ENCODE results near the gene PITPNC1.

PITPNC1 gene

DNA sequence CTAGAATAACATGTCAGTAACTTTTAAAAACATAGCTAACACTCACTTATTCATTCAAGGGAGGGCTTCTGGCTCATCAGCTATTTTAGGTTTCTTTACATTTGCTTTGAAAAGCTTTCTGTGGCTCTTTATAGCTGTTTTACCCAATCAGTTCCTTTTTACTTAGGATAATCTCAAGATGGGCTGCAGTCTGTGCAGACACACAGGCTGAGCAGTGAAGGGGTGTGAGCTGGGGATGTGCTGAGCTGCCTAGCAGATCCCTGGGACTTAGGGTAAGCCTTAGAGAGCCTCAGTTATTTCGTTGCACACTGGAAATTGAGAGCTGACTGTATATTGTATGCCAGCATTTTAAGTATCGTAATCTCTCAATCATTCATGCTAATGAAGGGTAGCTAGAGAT, 310.4 kb downstream of the PITPNC1 start:
- no peak for DNase-seq (ENCODE audit: low read depth)
- TF ChIP-seq, protein P1, sequence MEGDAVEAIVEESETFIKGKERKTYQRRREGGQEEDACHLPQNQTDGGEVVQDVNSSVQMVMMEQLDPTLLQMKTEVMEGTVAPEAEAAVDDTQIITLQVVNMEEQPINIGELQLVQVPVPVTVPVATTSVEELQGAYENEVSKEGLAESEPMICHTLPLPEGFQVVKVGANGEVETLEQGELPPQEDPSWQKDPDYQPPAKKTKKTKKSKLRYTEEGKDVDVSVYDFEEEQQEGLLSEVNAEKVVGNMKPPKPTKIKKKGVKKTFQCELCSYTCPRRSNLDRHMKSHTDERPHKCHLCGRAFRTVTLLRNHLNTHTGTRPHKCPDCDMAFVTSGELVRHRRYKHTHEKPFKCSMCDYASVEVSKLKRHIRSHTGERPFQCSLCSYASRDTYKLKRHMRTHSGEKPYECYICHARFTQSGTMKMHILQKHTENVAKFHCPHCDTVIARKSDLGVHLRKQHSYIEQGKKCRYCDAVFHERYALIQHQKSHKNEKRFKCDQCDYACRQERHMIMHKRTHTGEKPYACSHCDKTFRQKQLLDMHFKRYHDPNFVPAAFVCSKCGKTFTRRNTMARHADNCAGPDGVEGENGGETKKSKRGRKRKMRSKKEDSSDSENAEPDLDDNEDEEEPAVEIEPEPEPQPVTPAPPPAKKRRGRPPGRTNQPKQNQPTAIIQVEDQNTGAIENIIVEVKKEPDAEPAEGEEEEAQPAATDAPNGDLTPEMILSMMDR (conservative IDR thresholded peaks at IDR 0.05; ENCODE audit: low read depth, low read length) = no peak
- H3K4me3 ChIP-seq (ENCODE audit: low read depth, low read length) = no peak overlapping the region

DNA sequence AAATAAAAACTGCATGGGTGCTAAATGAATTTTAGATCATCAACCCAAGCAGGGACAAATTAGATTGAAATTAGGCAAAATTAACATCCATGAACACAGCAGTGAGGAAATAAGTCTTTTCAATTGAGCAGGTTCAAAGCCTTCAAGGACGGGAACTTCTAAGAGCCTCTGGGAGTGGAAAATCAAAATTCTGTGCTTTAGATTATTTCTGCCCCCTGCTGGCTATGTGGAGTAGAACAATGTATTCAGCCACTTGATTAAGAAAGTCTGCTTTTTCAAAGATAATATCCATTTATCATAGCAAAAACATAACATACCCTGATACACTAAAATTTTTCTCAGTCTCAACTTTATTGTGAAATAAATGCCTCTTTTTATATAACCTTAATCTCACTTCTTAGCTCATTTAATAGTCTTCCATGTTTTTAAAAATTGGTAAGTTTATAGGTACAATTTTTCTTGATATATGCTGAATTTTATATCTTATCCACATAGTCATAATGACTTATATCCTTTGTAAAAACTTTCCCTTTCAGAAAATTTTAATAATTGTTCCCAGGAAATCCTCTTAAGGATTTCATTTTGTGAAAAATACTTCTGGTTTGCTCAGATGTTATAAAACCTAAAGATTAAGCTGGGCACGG, 312.6 kb downstream of the PITPNC1 start:
- peak; percentile 78 for DNase-seq (ENCODE audit: low read depth)
- TF ChIP-seq, protein P1 (conservative IDR thresholded peaks at IDR 0.05; ENCODE audit: low read depth, low read length) = peak; percentile 70
- H3K4me3 ChIP-seq (ENCODE audit: low read depth, low read length) = no peak overlapping the region

- TF ChIP-seq, protein P1 (conservative IDR thresholded peaks at IDR 0.05; ENCODE audit: low read depth, low read length) = no peak
- no peak overlapping the region for H3K4me3 ChIP-seq (ENCODE audit: low read depth, low read length)
- no peak for DNase-seq (ENCODE audit: low read depth)
Observed at GRCh38 chr17:67693811-67694210, 316.7 kb downstream of the PITPNC1 start.

DNA sequence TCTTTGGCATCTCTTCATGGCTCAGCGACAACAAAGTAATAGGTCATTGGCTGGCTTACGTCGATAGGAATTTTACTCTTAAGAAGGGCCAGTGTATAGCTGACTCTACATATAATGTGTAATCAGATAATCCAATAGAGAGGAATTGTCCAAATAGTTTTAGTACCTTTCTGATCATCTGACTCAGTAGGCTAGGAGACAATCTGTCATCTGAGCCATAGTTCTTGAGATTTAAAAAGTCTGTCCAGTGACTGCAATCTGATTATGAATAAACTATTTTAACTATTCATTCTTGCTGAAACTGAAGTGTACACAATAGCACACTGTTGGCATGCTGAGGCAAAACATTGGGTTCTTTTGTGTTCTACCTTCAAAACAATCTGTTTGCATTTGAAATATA, 319.3 kb downstream of the PITPNC1 start:
- no peak for DNase-seq (ENCODE audit: low read depth)
- TF ChIP-seq, protein P1 (conservative IDR thresholded peaks at IDR 0.05; ENCODE audit: low read depth, low read length) = no peak
- H3K4me3 ChIP-seq (ENCODE audit: low read depth, low read length) = no peak overlapping the region

DNA sequence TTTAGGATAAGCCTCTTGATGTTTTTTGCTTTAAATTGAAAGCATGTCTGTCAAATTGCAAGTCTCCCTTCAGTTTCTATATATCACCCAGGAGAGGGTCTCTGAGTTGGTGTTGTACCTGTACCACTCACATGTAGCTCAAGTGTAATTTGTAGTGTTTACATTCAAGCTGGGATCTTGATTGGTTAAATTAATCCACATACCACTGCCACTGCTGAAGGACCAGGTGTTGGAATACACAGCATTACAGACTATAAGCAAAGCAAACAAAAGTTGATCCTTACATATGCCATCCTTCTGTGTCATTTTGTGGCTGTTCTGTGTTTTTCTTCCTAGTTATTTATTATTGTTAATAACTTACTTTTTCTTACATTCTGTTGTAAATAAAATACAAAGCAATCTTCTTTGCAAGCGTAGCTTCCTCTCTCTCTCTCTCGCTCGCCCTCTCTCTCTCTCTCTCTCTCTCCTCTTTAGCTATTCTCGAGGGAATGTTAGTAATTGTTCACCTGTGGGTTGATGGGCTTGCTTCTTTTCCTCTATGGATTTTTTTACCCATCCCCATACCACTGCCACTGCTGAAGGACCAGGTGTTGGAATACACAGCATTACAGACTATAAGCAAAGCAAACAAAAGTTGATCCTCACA, 319.9 kb downstream of the PITPNC1 start:
- TF ChIP-seq, protein P1 (conservative IDR thresholded peaks at IDR 0.05; ENCODE audit: low read depth, low read length) = no peak
- no peak for DNase-seq (ENCODE audit: low read depth)
- no peak overlapping the region for H3K4me3 ChIP-seq (ENCODE audit: low read depth, low read length)

GRCh38 chr17:67700037-67700724, 323.1 kb downstream of the PITPNC1 start:
- TF ChIP-seq, protein P1 (conservative IDR thresholded peaks at IDR 0.05; ENCODE audit: low read depth, low read length) = no peak
- DNase-seq (ENCODE audit: low read depth) = no peak
- H3K4me3 ChIP-seq (ENCODE audit: low read depth, low read length) = no peak overlapping the region

Data from choroid plexus epithelial cell (primary cell).